Caco-2 (cell line): ENCODE data around the gene CORO2B. TPM values are rescaled to one million over a fixed set of nuclear protein-coding genes. Genes with fewer than 3 reads are reported as not detected.

ENCODE experiments used
- BruUV-seq: library from RNA; stranded (reverse); fragments of 400-500 nt; replicated peaks from 2 replicates; lab custom pipeline; 2021; lab: Mats Ljungman, UMichigan
- CTCF ChIA-PET: fragments of 300-600 bp; sonication (Branson Sonifier 250); formaldehyde crosslinking; loops from one replicate; lab custom pipeline; 2022; ENCODE audit warnings: antibody characterized with exemption; lab: Charles Lee
- POLR2A ChIA-PET: fragments of 300-600 bp; sonication (Branson Sonifier 250); formaldehyde crosslinking; loops from one replicate; lab custom pipeline; 2022; ENCODE audit warnings: antibody characterized with exemption; lab: Charles Lee
- DNase-seq, 2 experiments: peaks; one replicate each; pipeline versions ENCODE4 v3.0.0 to v3.0.0-alpha.2; 2020 to 2022
- H3K27me3 ChIP-seq: replicated peaks from 2 replicates; pipeline ENCODE4 v1.6.0; 2011; ENCODE audit warnings: low read length; ENCODE audit not compliant: control insufficient read depth, insufficient read depth
- H3K36me3 ChIP-seq: 2 replicates; pipeline ENCODE4 v1.5.1; 2011; ENCODE audit warnings: low read length; ENCODE audit not compliant: control insufficient read depth, insufficient read depth
- H3K4me1 ChIP-seq: fragments of 250-450 bp; sonication (Bioruptor Pico); 2 replicates; pipeline ENCODE4 v1.5.1; 2020; ENCODE audit warnings: mild to moderate bottlenecking
- H3K4me3 ChIP-seq: 2 replicates; pipeline ENCODE4 v1.5.1; 2011; ENCODE audit warnings: low read depth, mild to moderate bottlenecking, control low read depth, low read length
- H3K9me3 ChIP-seq: fragments of 250-450 bp; sonication (Bioruptor Pico); 2 replicates; pipeline ENCODE4 v1.5.1; 2020; ENCODE audit warnings: mild to moderate bottlenecking, moderate library complexity
- H3K27ac Mint-ChIP-seq: one replicate; pipeline ENCODE4 v1.8.0; 2022; ENCODE audit warnings: mixed read lengths; ENCODE audit not compliant: unreplicated experiment
- H3K27me3 Mint-ChIP-seq: one replicate; pipeline ENCODE4 v1.8.0; 2022; ENCODE audit warnings: mixed read lengths; ENCODE audit not compliant: insufficient read depth, unreplicated experiment
- H3K36me3 Mint-ChIP-seq: one replicate; pipeline ENCODE4 v1.8.0; 2022; ENCODE audit warnings: mild to moderate bottlenecking, mixed read lengths; ENCODE audit not compliant: insufficient read depth, unreplicated experiment
- H3K4me1 Mint-ChIP-seq: one replicate; pipeline ENCODE4 v1.8.0; 2022; ENCODE audit warnings: low read depth, mixed read lengths; ENCODE audit not compliant: unreplicated experiment
- H3K4me3 Mint-ChIP-seq: one replicate; pipeline ENCODE4 v1.8.0; 2022; ENCODE audit warnings: mild to moderate bottlenecking, moderate library complexity, mixed read lengths; ENCODE audit not compliant: unreplicated experiment
- H3K9me3 Mint-ChIP-seq: one replicate; pipeline ENCODE4 v1.8.0; 2022; ENCODE audit warnings: mixed read lengths; ENCODE audit not compliant: unreplicated experiment
- intact Hi-C: fragments of 100-400 bp; cut with micrococcal nuclease; formaldehyde crosslinking; loops from one replicate; pipeline ENCODE4 v1.10.0; 2022; ENCODE audit not compliant: unreplicated experiment
- total RNA-seq: library from RNA; stranded (reverse); gene quantifications from 2 replicates; pipeline ENCODE4 v1.2.3, GENCODE V29; 2022
- TF ChIP-seq, protein P1 (sequence below), 2 experiments: fragments of 200-600 bp in 1 of 2; IDR thresholded peaks; 1 replicate in 1 of 2; 2 replicates in 1 of 2; pipeline versions ENCODE4 v1.5.1 to v1.8.0; 2011 to 2022; ENCODE audit warnings: antibody characterized with exemption in 1 of 2, control low read depth in 1 of 2, inconsistent platforms in 1 of 2, low read depth in 1 of 2, low read length in 1 of 2, mild to moderate bottlenecking in 1 of 2, moderate library complexity in 1 of 2; ENCODE audit not compliant: insufficient read depth in 1 of 2, severe bottlenecking in 1 of 2, unreplicated experiment in 1 of 2

CORO2B gene
- total RNA-seq, 1 experiment from 2014 or later, result 0.25 TPM

DNA sequence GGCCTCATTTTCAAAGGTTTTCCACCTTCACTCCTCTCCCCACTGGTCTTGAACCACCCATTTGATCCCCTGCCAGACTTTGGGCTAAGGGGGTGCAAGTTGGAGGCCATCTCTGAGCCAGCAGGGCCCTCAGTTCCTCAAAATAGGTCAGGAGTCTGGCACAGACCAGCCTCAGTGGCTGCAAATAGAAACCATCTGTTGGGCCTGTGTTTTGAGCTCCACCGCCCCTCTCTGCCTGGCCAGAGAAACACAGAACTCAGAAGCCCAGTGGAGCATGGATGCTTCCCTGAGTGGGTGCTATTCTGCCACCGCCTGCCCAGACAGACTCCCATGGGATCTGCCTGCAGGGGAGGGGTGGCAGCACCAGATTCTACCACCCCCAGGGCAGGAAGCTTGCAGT is 56.3 kb downstream of the CORO2B start:
- H3K36me3 Mint-ChIP-seq, result no peaks in the 10 kb centered on the region
- H3K4me1 Mint-ChIP-seq, result no peaks in the 10 kb centered on the region
- no peaks in the 10 kb centered on the region for H3K4me1 ChIP-seq
- no peak overlapping the region for H3K4me3 Mint-ChIP-seq
- POLR2A ChIA-PET, result no interaction called here
- H3K27me3 ChIP-seq, result no peaks in the 10 kb centered on the region
- H3K4me3 ChIP-seq, result no peak overlapping the region
- intact Hi-C loops, result no loop called here
- H3K36me3 ChIP-seq, result no peaks in the 10 kb centered on the region
- BruUV-seq, result no TSS peak
- DNase-seq, result no peak
- H3K9me3 Mint-ChIP-seq, result no peaks in the 10 kb centered on the region
- no peaks in the 10 kb centered on the region for H3K27me3 Mint-ChIP-seq
- H3K27ac Mint-ChIP-seq, result no peak overlapping the region
- no peaks in the 10 kb centered on the region for H3K9me3 ChIP-seq
- CTCF ChIA-PET, result interaction anchor here (0.6 to 1.4 kb wide), 2 partner anchors 24 to 76 kb away, joined by 3 to 6 read pairs; no protein-coding TSS in a partner anchor
- TF ChIP-seq, protein P1, sequence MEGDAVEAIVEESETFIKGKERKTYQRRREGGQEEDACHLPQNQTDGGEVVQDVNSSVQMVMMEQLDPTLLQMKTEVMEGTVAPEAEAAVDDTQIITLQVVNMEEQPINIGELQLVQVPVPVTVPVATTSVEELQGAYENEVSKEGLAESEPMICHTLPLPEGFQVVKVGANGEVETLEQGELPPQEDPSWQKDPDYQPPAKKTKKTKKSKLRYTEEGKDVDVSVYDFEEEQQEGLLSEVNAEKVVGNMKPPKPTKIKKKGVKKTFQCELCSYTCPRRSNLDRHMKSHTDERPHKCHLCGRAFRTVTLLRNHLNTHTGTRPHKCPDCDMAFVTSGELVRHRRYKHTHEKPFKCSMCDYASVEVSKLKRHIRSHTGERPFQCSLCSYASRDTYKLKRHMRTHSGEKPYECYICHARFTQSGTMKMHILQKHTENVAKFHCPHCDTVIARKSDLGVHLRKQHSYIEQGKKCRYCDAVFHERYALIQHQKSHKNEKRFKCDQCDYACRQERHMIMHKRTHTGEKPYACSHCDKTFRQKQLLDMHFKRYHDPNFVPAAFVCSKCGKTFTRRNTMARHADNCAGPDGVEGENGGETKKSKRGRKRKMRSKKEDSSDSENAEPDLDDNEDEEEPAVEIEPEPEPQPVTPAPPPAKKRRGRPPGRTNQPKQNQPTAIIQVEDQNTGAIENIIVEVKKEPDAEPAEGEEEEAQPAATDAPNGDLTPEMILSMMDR (IDR thresholded peaks at IDR 0.05; ENCODE audit: insufficient read depth in 1 of 2, low read depth in 1 of 2, low read length in 1 of 2, severe bottlenecking in 1 of 2, unreplicated experiment in 1 of 2), result no peak

DNA sequence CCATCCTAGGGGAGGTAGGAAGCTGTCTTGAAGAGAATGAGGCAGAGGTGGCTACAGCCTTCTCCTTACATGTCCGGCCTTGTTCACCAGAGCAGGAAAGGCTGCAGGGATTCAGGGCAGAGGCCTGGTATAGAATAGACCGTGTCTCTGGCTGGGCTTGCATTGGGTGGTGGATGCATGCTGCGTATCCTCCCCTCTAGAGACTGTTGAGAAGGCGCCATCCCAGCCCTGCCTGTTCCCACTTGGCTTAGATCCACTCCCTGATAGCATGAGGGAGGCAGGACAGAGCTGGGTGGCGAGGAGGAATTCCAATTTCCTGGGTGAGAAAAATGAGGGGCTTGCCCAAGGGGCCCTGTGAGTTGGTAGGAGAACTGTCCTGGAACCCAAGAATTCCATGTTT is 57.5 kb downstream of the CORO2B start:
- Histone ChIP-seq H3K4me1 (no peaks in the 10 kb centered on the region), H3K27me3 (no peaks in the 10 kb centered on the region), H3K9me3 (no peaks in the 10 kb centered on the region), H3K36me3 (no peaks in the 10 kb centered on the region), H3K4me3 (no peak overlapping the region)
- Mint-ChIP-seq H3K27ac (no peak overlapping the region), H3K4me1 (no peaks in the 10 kb centered on the region), H3K27me3 (no peaks in the 10 kb centered on the region), H3K9me3 (no peaks in the 10 kb centered on the region), H3K36me3 (no peaks in the 10 kb centered on the region), H3K4me3 (no peak overlapping the region)
- BruUV-seq, result no TSS peak
- intact Hi-C loops, result no loop called here
- TF ChIP-seq, protein P1 (IDR thresholded peaks at IDR 0.05; ENCODE audit: insufficient read depth in 1 of 2, low read depth in 1 of 2, low read length in 1 of 2, severe bottlenecking in 1 of 2, unreplicated experiment in 1 of 2), result no peak
- CTCF ChIA-PET, result interaction anchor here (1.4 kb wide), 1 partner anchor 77 kb away, joined by 6 read pairs; no protein-coding TSS in a partner anchor
- POLR2A ChIA-PET, result no interaction called here
- DNase-seq, result no peak

DNA sequence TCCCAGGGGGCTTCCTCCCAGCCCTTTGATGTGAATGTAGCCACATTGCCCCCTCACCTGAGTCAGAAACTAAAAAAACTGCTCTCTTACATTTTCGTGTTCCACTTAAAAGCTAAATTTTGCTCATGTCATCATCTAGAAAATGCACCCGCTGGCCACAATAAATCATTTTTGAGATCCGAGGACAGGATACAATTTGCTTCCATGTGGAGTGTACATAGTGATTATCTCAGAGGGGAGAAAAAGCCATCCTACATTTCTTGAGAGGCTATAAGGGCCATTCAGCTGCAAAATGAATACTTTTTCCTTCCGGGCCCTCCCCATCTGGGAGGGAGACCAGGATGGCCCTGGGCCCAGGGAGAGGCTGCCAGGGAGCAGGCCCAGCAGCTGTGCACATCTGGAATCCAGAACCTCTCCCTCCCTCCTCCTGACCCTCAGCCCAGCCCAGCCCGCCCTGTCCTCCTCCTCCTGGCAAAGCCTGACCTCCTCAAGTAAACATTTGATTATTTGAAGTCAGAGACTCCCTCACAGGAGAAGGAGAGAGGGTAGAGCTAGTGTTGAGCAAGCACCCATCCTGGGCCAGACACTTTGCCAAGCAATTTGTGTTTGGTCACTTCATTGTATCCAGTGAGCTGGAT is 59.1 kb downstream of the CORO2B start:
- intact Hi-C loops, result no loop called here
- Histone ChIP-seq H3K4me3 (no peak overlapping the region), H3K27me3 (no peaks in the 10 kb centered on the region), H3K4me1 (no peaks in the 10 kb centered on the region), H3K9me3 (no peaks in the 10 kb centered on the region), H3K36me3 (no peaks in the 10 kb centered on the region)
- Mint-ChIP-seq H3K36me3 (no peaks in the 10 kb centered on the region), H3K4me3 (no peak overlapping the region), H3K4me1 (no peaks in the 10 kb centered on the region), H3K27me3 (no peaks in the 10 kb centered on the region), H3K27ac (no peak overlapping the region), H3K9me3 (no peaks in the 10 kb centered on the region)
- TF ChIP-seq, protein P1 (IDR thresholded peaks at IDR 0.05; ENCODE audit: insufficient read depth in 1 of 2, low read depth in 1 of 2, low read length in 1 of 2, severe bottlenecking in 1 of 2, unreplicated experiment in 1 of 2), result no peak
- no TSS peak for BruUV-seq
- ChIA-PET CTCF (no interaction called here), POLR2A (no interaction called here)
- no peak for DNase-seq
